Suppressor macrophage treated with lipopolysaccharide for 1 hour (primary cell): Measurements from ENCODE around the gene GAB1.
"Not testable (repeated sequence)": the region's sequence is repeated elsewhere in the genome, so short reads cannot be mapped to it uniquely, and the experiment has no call there.

Experiments used
- DNase-seq, 3 donors: peaks; one replicate each; pipeline ENCODE4 v3.0.0-alpha.2; 2020 to 2022

Gene GAB1

GRCh38 chr4:143339497-143339896, 2.8 kb downstream of the GAB1 start:
- DNase-seq = no peak

GRCh38 chr4:143341186-143341755, 4.6 kb downstream of the GAB1 start:
- DNase-seq = no peak

- no peak for DNase-seq
Measured at GRCh38 chr4:143343276-143343831, 6.7 kb downstream of the GAB1 start.

GRCh38 chr4:143344041-143344440, 7.4 kb downstream of the GAB1 start:
- DNase-seq = no peak

GRCh38 chr4:143344774-143345173, 8.1 kb downstream of the GAB1 start:
- no peak for DNase-seq

GRCh38 chr4:143345356-143345755, 8.7 kb downstream of the GAB1 start:
- DNase-seq = no peak

GRCh38 chr4:143346206-143346605, 9.5 kb downstream of the GAB1 start:
- no peak for DNase-seq

- peak in 1 of 3 donors; percentile 21 for DNase-seq
Measured at GRCh38 chr4:143347484-143348111, 10.9 kb downstream of the GAB1 start.

GRCh38 chr4:143348233-143349077, 11.8 kb downstream of the GAB1 start:
- no peak for DNase-seq

- not testable (repeated sequence) for DNase-seq
Measured at GRCh38 chr4:143349858-143350527, 13.3 kb downstream of the GAB1 start.

- no peak for DNase-seq
Measured at GRCh38 chr4:143351149-143351691, 14.5 kb downstream of the GAB1 start.

GRCh38 chr4:143351774-143352451, 15.2 kb downstream of the GAB1 start:
- no peak for DNase-seq

- no peak for DNase-seq
Measured at GRCh38 chr4:143352720-143353119, 16.0 kb downstream of the GAB1 start.

- DNase-seq = no peak
Measured at GRCh38 chr4:143353797-143354196, 17.1 kb downstream of the GAB1 start.

- no peak for DNase-seq
Measured at GRCh38 chr4:143354990-143355389, 18.3 kb downstream of the GAB1 start.

- peak in 1 of 3 donors; percentile 8 for DNase-seq
Measured at GRCh38 chr4:143355540-143356217, 19.0 kb downstream of the GAB1 start.

- DNase-seq = no peak
Measured at GRCh38 chr4:143356493-143356892, 19.8 kb downstream of the GAB1 start.

GRCh38 chr4:143357161-143357845, 20.6 kb downstream of the GAB1 start:
- no peak for DNase-seq

- DNase-seq = no peak
Measured at GRCh38 chr4:143358419-143358818, 21.7 kb downstream of the GAB1 start.

GRCh38 chr4:143358923-143359643, 22.4 kb downstream of the GAB1 start:
- peak; percentile 68 to 72 (median 70) for DNase-seq
